ENCODE results near the gene DDX1. TPM values are rescaled to one million over a fixed set of nuclear protein-coding genes. Genes with fewer than 3 reads are reported as not detected.

DDX1 gene
- total RNA-seq, 3 donors from 2014 or later = 57.4 to 72.6 (median 71.0) TPM

Other genes with a start within 250 kb of the DDX1 start
- gene NBAS, start 30.5 kb upstream of the DDX1 start, total RNA-seq = 10 to 100 TPM; 44.9 to 59.1 (median 45.1) TPM

All from breast epithelium (tissue), 3 donors.